Caco-2 (cell line): ENCODE data around the gene KCNG1. TPM values are rescaled to one million over a fixed set of nuclear protein-coding genes. Genes with fewer than 3 reads are reported as not detected.

Experiments
- BruUV-seq: library from RNA; stranded (reverse); fragments of 400-500 nt; replicated peaks from 2 replicates; lab custom pipeline; 2021; lab: Mats Ljungman, UMichigan
- CTCF ChIA-PET: fragments of 300-600 bp; sonication (Branson Sonifier 250); formaldehyde crosslinking; loops from one replicate; lab custom pipeline; 2022; ENCODE audit warnings: antibody characterized with exemption; lab: Charles Lee
- POLR2A ChIA-PET: fragments of 300-600 bp; sonication (Branson Sonifier 250); formaldehyde crosslinking; loops from one replicate; lab custom pipeline; 2022; ENCODE audit warnings: antibody characterized with exemption; lab: Charles Lee
- DNase-seq, 2 experiments: peaks; one replicate each; pipeline versions ENCODE4 v3.0.0 to v3.0.0-alpha.2; 2020 to 2022
- H3K27me3 ChIP-seq: replicated peaks from 2 replicates; pipeline ENCODE4 v1.6.0; 2011; ENCODE audit warnings: low read length; ENCODE audit not compliant: control insufficient read depth, insufficient read depth
- H3K36me3 ChIP-seq: 2 replicates; pipeline ENCODE4 v1.5.1; 2011; ENCODE audit warnings: low read length; ENCODE audit not compliant: control insufficient read depth, insufficient read depth
- H3K4me1 ChIP-seq: fragments of 250-450 bp; sonication (Bioruptor Pico); 2 replicates; pipeline ENCODE4 v1.5.1; 2020; ENCODE audit warnings: mild to moderate bottlenecking
- H3K4me3 ChIP-seq: 2 replicates; pipeline ENCODE4 v1.5.1; 2011; ENCODE audit warnings: low read depth, mild to moderate bottlenecking, control low read depth, low read length
- H3K9me3 ChIP-seq: fragments of 250-450 bp; sonication (Bioruptor Pico); 2 replicates; pipeline ENCODE4 v1.5.1; 2020; ENCODE audit warnings: mild to moderate bottlenecking, moderate library complexity
- H3K27ac Mint-ChIP-seq: one replicate; pipeline ENCODE4 v1.8.0; 2022; ENCODE audit warnings: mixed read lengths; ENCODE audit not compliant: unreplicated experiment
- H3K27me3 Mint-ChIP-seq: one replicate; pipeline ENCODE4 v1.8.0; 2022; ENCODE audit warnings: mixed read lengths; ENCODE audit not compliant: insufficient read depth, unreplicated experiment
- H3K36me3 Mint-ChIP-seq: one replicate; pipeline ENCODE4 v1.8.0; 2022; ENCODE audit warnings: mild to moderate bottlenecking, mixed read lengths; ENCODE audit not compliant: insufficient read depth, unreplicated experiment
- H3K4me1 Mint-ChIP-seq: one replicate; pipeline ENCODE4 v1.8.0; 2022; ENCODE audit warnings: low read depth, mixed read lengths; ENCODE audit not compliant: unreplicated experiment
- H3K4me3 Mint-ChIP-seq: one replicate; pipeline ENCODE4 v1.8.0; 2022; ENCODE audit warnings: mild to moderate bottlenecking, moderate library complexity, mixed read lengths; ENCODE audit not compliant: unreplicated experiment
- H3K9me3 Mint-ChIP-seq: one replicate; pipeline ENCODE4 v1.8.0; 2022; ENCODE audit warnings: mixed read lengths; ENCODE audit not compliant: unreplicated experiment
- intact Hi-C: fragments of 100-400 bp; cut with micrococcal nuclease; formaldehyde crosslinking; loops from one replicate; pipeline ENCODE4 v1.10.0; 2022; ENCODE audit not compliant: unreplicated experiment
- total RNA-seq: library from RNA; stranded (reverse); gene quantifications from 2 replicates; pipeline ENCODE4 v1.2.3, GENCODE V29; 2022
- TF ChIP-seq, protein P1 (sequence below), 2 experiments: fragments of 200-600 bp in 1 of 2; IDR thresholded peaks; 1 replicate in 1 of 2; 2 replicates in 1 of 2; pipeline versions ENCODE4 v1.5.1 to v1.8.0; 2011 to 2022; ENCODE audit warnings: antibody characterized with exemption in 1 of 2, control low read depth in 1 of 2, inconsistent platforms in 1 of 2, low read depth in 1 of 2, low read length in 1 of 2, mild to moderate bottlenecking in 1 of 2, moderate library complexity in 1 of 2; ENCODE audit not compliant: insufficient read depth in 1 of 2, severe bottlenecking in 1 of 2, unreplicated experiment in 1 of 2

Gene KCNG1
- total RNA-seq, 1 experiment from 2014 or later: 1.5 TPM

DNA sequence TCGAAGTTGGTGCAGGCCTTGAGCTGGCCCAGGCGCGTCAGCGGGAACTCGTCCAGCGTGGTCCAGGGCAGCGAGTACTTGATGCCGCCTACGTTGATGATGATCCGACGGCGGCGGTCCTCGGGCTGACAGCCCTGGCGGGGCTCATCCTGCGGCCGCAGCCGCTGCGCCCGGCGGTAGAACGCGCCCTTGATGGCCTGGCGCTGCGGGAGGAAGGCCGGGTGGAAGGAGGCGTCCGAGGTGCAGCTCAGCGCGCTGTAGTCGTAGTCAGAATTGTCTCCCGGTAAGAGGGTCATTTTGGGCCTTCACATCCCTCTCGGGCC lies 12.9 kb downstream of the KCNG1 start:
- ChIA-PET POLR2A (no interaction called here), CTCF (no interaction called here)
- no peak for DNase-seq
- H3K9me3 Mint-ChIP-seq: no peaks in the 10 kb centered on the region
- H3K4me1 Mint-ChIP-seq: no peaks in the 10 kb centered on the region
- no peaks in the 10 kb centered on the region for H3K36me3 Mint-ChIP-seq
- no peak overlapping the region for H3K4me3 Mint-ChIP-seq
- Histone ChIP-seq H3K4me3 (no peak overlapping the region), H3K27me3 (no peaks in the 10 kb centered on the region; the same call in none of the 2 replicates), H3K9me3 (no peaks in the 10 kb centered on the region), H3K36me3 (no peaks in the 10 kb centered on the region), H3K4me1 (no peaks in the 10 kb centered on the region)
- H3K27ac Mint-ChIP-seq: no peak overlapping the region
- TF ChIP-seq, protein P1, sequence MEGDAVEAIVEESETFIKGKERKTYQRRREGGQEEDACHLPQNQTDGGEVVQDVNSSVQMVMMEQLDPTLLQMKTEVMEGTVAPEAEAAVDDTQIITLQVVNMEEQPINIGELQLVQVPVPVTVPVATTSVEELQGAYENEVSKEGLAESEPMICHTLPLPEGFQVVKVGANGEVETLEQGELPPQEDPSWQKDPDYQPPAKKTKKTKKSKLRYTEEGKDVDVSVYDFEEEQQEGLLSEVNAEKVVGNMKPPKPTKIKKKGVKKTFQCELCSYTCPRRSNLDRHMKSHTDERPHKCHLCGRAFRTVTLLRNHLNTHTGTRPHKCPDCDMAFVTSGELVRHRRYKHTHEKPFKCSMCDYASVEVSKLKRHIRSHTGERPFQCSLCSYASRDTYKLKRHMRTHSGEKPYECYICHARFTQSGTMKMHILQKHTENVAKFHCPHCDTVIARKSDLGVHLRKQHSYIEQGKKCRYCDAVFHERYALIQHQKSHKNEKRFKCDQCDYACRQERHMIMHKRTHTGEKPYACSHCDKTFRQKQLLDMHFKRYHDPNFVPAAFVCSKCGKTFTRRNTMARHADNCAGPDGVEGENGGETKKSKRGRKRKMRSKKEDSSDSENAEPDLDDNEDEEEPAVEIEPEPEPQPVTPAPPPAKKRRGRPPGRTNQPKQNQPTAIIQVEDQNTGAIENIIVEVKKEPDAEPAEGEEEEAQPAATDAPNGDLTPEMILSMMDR (IDR thresholded peaks at IDR 0.05; ENCODE audit: insufficient read depth in 1 of 2, low read depth in 1 of 2, low read length in 1 of 2, severe bottlenecking in 1 of 2, unreplicated experiment in 1 of 2): no peak
- BruUV-seq: no TSS peak
- intact Hi-C loops: no loop called here
- H3K27me3 Mint-ChIP-seq: peaks cover 6% of the 10 kb centered on the region

DNA sequence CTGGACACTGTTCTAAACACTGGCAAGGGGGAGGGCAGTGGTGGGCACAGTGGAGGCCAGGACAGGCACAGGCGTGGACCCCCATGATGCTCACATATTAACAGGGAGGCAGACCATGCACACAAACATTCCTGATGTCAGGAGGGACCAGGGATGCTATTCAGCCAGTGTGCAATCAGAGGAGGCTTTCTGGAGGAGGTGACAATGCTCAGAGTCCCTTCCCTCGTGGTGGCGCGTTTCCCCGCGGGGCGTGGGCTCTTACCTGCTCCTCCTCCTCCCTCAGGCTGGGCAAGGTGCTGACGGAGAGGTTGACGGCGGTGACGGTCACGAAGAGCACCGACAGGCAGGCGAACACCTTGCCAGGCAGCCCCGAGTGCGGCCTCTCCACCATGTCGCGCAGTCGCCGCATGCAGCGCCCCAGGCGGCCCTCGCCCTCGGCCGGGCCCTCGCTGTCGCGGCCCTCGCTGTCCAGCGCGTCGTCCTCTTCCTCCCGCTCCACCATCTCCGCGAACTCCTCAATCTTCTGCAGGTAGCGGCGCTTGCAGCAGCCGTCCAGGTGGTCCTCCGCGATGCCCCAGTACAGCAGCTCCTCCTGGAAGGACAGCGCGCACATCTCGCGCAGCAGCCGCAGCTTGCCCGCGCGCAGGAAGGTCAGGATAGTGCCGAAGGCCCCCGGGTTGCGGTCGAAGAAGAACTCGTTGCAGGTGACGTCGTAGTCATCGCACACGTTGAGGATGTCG lies 13.4 kb downstream of the KCNG1 start:
- CTCF ChIA-PET: no interaction called here
- Histone ChIP-seq H3K9me3 (no peaks in the 10 kb centered on the region), H3K27me3 (no peaks in the 10 kb centered on the region; the same call in none of the 2 replicates), H3K36me3 (no peaks in the 10 kb centered on the region), H3K4me1 (no peaks in the 10 kb centered on the region), H3K4me3 (no peak overlapping the region)
- Mint-ChIP-seq H3K4me1 (no peaks in the 10 kb centered on the region), H3K27me3 (peaks cover 8% of the 10 kb centered on the region), H3K27ac (no peak overlapping the region), H3K4me3 (no peak overlapping the region), H3K9me3 (no peaks in the 10 kb centered on the region), H3K36me3 (no peaks in the 10 kb centered on the region)
- intact Hi-C loops: no loop called here
- TF ChIP-seq, protein P1 (IDR thresholded peaks at IDR 0.05; ENCODE audit: insufficient read depth in 1 of 2, low read depth in 1 of 2, low read length in 1 of 2, severe bottlenecking in 1 of 2, unreplicated experiment in 1 of 2): no peak
- BruUV-seq: no TSS peak
- DNase-seq: no peak
- POLR2A ChIA-PET: no interaction called here

DNA sequence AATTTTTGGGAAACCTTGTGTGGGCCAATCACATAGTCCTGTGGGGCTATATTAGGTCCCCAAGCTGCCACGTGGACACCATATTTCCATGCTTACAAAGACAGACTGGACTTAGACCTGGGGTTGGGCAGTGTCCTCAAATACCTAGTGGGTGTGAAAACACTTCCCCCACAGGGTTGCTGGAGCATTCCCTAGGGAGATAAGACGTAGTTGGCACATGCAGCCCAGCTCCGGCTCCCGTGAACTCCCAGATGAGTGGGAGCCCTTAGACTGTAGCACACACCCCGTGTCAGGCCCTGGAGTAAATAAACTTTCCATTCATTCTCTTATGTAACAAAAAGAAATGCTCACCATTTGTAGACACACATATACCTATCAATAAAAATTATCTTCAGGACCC lies 14.2 kb downstream of the KCNG1 start:
- H3K27me3 ChIP-seq: no peaks in the 10 kb centered on the region; the same call in none of the 2 replicates
- no peak overlapping the region for H3K4me3 ChIP-seq
- Mint-ChIP-seq H3K36me3 (no peaks in the 10 kb centered on the region), H3K27me3 (peaks cover 8% of the 10 kb centered on the region), H3K9me3 (no peaks in the 10 kb centered on the region), H3K27ac (no peak overlapping the region), H3K4me1 (no peaks in the 10 kb centered on the region), H3K4me3 (no peak overlapping the region)
- ChIA-PET CTCF (interaction anchor here (0.7 kb wide), 1 partner anchor 15 kb away, joined by 3 read pairs; no protein-coding TSS in a partner anchor), POLR2A (no interaction called here)
- H3K36me3 ChIP-seq: no peaks in the 10 kb centered on the region
- BruUV-seq: no TSS peak
- DNase-seq: no peak
- TF ChIP-seq, protein P1 (IDR thresholded peaks at IDR 0.05; ENCODE audit: insufficient read depth in 1 of 2, low read depth in 1 of 2, low read length in 1 of 2, severe bottlenecking in 1 of 2, unreplicated experiment in 1 of 2): no peak
- H3K4me1 ChIP-seq: no peaks in the 10 kb centered on the region
- intact Hi-C loops: no loop called here
- no peaks in the 10 kb centered on the region for H3K9me3 ChIP-seq
